ENCODE data around the gene FRMD5.

DNA sequence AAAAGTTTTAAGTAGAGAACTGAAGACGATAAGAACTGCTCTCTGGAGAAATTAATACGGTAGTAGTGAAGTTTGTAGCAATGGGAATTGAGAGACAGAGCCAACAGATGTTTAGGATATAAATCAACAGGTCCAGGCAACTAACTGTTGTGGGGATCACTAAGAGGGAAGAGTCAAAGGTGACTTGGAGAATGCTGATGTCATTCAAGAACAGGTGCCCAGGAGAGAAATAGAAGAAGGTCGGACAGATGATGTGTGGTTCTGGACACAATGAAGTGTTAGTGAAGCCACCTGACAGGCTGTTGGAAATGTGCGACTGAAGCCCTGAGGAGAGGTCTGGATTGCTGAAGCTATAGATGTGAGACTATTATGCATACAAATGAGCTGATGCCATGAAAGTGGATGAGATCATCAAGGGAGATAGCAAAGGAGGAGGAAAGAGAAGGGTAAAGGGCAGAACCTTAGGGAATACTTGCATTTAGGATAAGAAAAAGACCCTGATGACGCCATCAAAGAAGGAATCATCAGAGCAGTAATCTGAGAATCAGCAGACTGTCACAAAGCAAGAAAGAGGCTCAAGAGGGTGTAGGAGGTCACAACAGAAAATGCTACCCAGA, 183.7 kb downstream of the FRMD5 start:
- TF ChIP-seq, protein P1, sequence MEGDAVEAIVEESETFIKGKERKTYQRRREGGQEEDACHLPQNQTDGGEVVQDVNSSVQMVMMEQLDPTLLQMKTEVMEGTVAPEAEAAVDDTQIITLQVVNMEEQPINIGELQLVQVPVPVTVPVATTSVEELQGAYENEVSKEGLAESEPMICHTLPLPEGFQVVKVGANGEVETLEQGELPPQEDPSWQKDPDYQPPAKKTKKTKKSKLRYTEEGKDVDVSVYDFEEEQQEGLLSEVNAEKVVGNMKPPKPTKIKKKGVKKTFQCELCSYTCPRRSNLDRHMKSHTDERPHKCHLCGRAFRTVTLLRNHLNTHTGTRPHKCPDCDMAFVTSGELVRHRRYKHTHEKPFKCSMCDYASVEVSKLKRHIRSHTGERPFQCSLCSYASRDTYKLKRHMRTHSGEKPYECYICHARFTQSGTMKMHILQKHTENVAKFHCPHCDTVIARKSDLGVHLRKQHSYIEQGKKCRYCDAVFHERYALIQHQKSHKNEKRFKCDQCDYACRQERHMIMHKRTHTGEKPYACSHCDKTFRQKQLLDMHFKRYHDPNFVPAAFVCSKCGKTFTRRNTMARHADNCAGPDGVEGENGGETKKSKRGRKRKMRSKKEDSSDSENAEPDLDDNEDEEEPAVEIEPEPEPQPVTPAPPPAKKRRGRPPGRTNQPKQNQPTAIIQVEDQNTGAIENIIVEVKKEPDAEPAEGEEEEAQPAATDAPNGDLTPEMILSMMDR (conservative IDR thresholded peaks at IDR 0.05), result no peak
- TF ChIP-seq EZH2 (IDR thresholded peaks at IDR 0.05; ENCODE audit: low read depth), result no peak
